MM.1S (cell line): ENCODE data around the gene LRMDA.

ENCODE experiments used
- DNase-seq: peaks from one replicate; pipeline ENCODE4 v3.0.0-alpha.2; 2015
- H2AFZ ChIP-seq: fragments of 300-600 bp; sonication (generic); 2 replicates; pipeline ENCODE4 v1.6.0; 2016; ENCODE audit warnings: antibody characterized with exemption, low read length
- H3F3A ChIP-seq: fragments of 300-600 bp; sonication (generic); 2 replicates; pipeline ENCODE4 v1.6.1; 2016; ENCODE audit warnings: mild to moderate bottlenecking, antibody characterized with exemption, low read length, moderate library complexity, mixed read lengths; ENCODE audit not compliant: insufficient read depth
- H3K27ac ChIP-seq: fragments of 300-600 bp; sonication (generic); 2 replicates; pipeline ENCODE4 v1.5.1; 2016; ENCODE audit warnings: mild to moderate bottlenecking, low read length
- H3K27me3 ChIP-seq: fragments of 300-600 bp; sonication (generic); replicated peaks from 2 replicates; pipeline ENCODE4 v1.6.0; 2016; ENCODE audit warnings: low read length; ENCODE audit not compliant: insufficient read depth
- H3K36me3 ChIP-seq: fragments of 300-600 bp; sonication (generic); replicated peaks from 2 replicates; pipeline ENCODE4 v1.6.1; 2016; ENCODE audit warnings: mild to moderate bottlenecking, low read length, mixed read lengths; ENCODE audit not compliant: insufficient read depth
- H3K4me1 ChIP-seq: fragments of 300-600 bp; sonication (generic); 2 replicates; pipeline ENCODE4 v1.6.1; 2016; ENCODE audit warnings: low read length, mixed read lengths
- H3K4me2 ChIP-seq: fragments of 300-600 bp; sonication (generic); 2 replicates; pipeline ENCODE4 v1.6.0; 2016; ENCODE audit warnings: low read depth, low read length
- H3K4me3 ChIP-seq: fragments of 300-600 bp; sonication (generic); 2 replicates; pipeline ENCODE4 v1.5.1; 2016; ENCODE audit warnings: low read length, mixed read lengths
- H3K79me2 ChIP-seq: fragments of 300-600 bp; sonication (generic); 2 replicates; pipeline ENCODE4 v1.6.1; 2016; ENCODE audit warnings: mixed run types, low read length, mixed read lengths
- H3K9ac ChIP-seq: fragments of 300-600 bp; sonication (generic); 2 replicates; pipeline ENCODE4 v1.6.1; 2016; ENCODE audit warnings: low read length, mixed read lengths
- H3K9me2 ChIP-seq: fragments of 300-600 bp; sonication (generic); replicated peaks from 2 replicates; pipeline ENCODE4 v1.6.1; 2016; ENCODE audit warnings: mild to moderate bottlenecking, low read length, mixed read lengths; ENCODE audit not compliant: insufficient read depth
- H3K9me3 ChIP-seq: fragments of 300-600 bp; sonication (generic); replicated peaks from 2 replicates; pipeline ENCODE4 v1.6.1; 2016; ENCODE audit warnings: mild to moderate bottlenecking, low read length, mixed read lengths; ENCODE audit not compliant: insufficient read depth
- H4K20me1 ChIP-seq: fragments of 300-600 bp; sonication (generic); 2 replicates; pipeline ENCODE4 v1.6.1; 2016; ENCODE audit warnings: mild to moderate bottlenecking, low read length, moderate library complexity, mixed read lengths; ENCODE audit not compliant: insufficient read depth
- EZH2 ChIP-seq: fragments of 300-600 bp; sonication (generic); optimal IDR thresholded peaks from 2 replicates; pipeline ENCODE3; 2017; ENCODE audit warnings: low read depth, mild to moderate bottlenecking, antibody characterized with exemption, low read length, mixed read lengths
- EZH2phosphoT487 ChIP-seq: fragments of 300-600 bp; sonication (generic); IDR thresholded peaks from 2 replicates; pipeline ENCODE4 v1.6.1; 2018; ENCODE audit warnings: antibody characterized with exemption, low read length
- TF ChIP-seq, protein P1 (sequence below): fragments of 300-600 bp; sonication (generic); IDR thresholded peaks from 2 replicates; pipeline ENCODE4 v1.5.1; 2016; ENCODE audit warnings: antibody characterized with exemption, low read length, mixed read lengths

LRMDA gene

GRCh38 chr10:75929630-75930161 lies 498.3 kb downstream of the LRMDA start:
- H3F3A ChIP-seq = no peaks in the 10 kb centered on the region
- H3K4me3 ChIP-seq = no peak overlapping the region
- DNase-seq = no peak
- H3K9me2 ChIP-seq = no peaks in the 10 kb centered on the region
- TF ChIP-seq EZH2phosphoT487 (no peak), EZH2 (no peak)
- TF ChIP-seq, protein P1, sequence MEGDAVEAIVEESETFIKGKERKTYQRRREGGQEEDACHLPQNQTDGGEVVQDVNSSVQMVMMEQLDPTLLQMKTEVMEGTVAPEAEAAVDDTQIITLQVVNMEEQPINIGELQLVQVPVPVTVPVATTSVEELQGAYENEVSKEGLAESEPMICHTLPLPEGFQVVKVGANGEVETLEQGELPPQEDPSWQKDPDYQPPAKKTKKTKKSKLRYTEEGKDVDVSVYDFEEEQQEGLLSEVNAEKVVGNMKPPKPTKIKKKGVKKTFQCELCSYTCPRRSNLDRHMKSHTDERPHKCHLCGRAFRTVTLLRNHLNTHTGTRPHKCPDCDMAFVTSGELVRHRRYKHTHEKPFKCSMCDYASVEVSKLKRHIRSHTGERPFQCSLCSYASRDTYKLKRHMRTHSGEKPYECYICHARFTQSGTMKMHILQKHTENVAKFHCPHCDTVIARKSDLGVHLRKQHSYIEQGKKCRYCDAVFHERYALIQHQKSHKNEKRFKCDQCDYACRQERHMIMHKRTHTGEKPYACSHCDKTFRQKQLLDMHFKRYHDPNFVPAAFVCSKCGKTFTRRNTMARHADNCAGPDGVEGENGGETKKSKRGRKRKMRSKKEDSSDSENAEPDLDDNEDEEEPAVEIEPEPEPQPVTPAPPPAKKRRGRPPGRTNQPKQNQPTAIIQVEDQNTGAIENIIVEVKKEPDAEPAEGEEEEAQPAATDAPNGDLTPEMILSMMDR = no peak
- H4K20me1 ChIP-seq = no peaks in the 10 kb centered on the region
- H3K36me3 ChIP-seq = no peaks in the 10 kb centered on the region
- H3K4me1 ChIP-seq = no peaks in the 10 kb centered on the region
- no peak overlapping the region for H3K9ac ChIP-seq
- no peaks in the 10 kb centered on the region for H3K79me2 ChIP-seq
- no peaks in the 10 kb centered on the region for H3K27me3 ChIP-seq
- H3K9me3 ChIP-seq = no peaks in the 10 kb centered on the region
- no peak overlapping the region for H3K27ac ChIP-seq
- H2AFZ ChIP-seq = no peak overlapping the region
- H3K4me2 ChIP-seq = no peak overlapping the region

DNA sequence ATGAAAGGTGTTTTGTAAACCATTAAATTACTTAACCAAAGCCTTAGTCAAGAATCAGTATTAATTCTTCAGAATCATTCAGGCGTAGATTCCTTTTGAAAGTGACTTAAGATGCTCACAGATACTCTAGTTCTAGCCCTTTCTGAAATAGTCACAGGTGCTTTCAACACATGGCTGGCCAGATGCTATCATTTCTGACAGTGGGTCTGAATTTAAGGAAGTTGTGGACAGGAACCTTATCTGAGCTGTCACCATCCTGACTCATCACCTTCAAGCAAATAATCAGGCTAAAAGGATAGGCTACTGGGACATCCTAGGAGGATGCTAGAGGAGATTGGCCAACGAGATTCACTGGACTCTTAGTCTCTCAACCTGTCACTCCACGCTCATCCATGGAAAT lies 501.5 kb downstream of the LRMDA start:
- no peaks in the 10 kb centered on the region for H4K20me1 ChIP-seq
- no peaks in the 10 kb centered on the region for H3K4me1 ChIP-seq
- TF ChIP-seq EZH2phosphoT487 (no peak), EZH2 (no peak)
- TF ChIP-seq, protein P1 = no peak
- H3K9ac ChIP-seq = no peak overlapping the region
- no peaks in the 10 kb centered on the region for H3K9me2 ChIP-seq
- no peaks in the 10 kb centered on the region for H3F3A ChIP-seq
- no peak overlapping the region for H3K4me2 ChIP-seq
- no peaks in the 10 kb centered on the region for H3K79me2 ChIP-seq
- H3K9me3 ChIP-seq = no peaks in the 10 kb centered on the region
- DNase-seq = no peak
- no peak overlapping the region for H3K27ac ChIP-seq
- H3K4me3 ChIP-seq = no peak overlapping the region
- no peak overlapping the region for H2AFZ ChIP-seq
- H3K36me3 ChIP-seq = no peaks in the 10 kb centered on the region
- H3K27me3 ChIP-seq = no peaks in the 10 kb centered on the region

GRCh38 chr10:75935240-75935639 lies 503.8 kb downstream of the LRMDA start:
- no peak for TF ChIP-seq EZH2phosphoT487
- TF ChIP-seq, protein P1 = no peak
- H3K9me3 ChIP-seq = no peaks in the 10 kb centered on the region
- H3F3A ChIP-seq = no peaks in the 10 kb centered on the region
- no peak overlapping the region for H3K9ac ChIP-seq
- no peaks in the 10 kb centered on the region for H4K20me1 ChIP-seq
- H3K4me2 ChIP-seq = no peak overlapping the region
- no peak overlapping the region for H3K27ac ChIP-seq
- no peaks in the 10 kb centered on the region for H3K9me2 ChIP-seq
- DNase-seq = no peak
- no peak overlapping the region for H2AFZ ChIP-seq
- no peak overlapping the region for H3K4me3 ChIP-seq
- H3K27me3 ChIP-seq = no peaks in the 10 kb centered on the region
- H3K79me2 ChIP-seq = no peaks in the 10 kb centered on the region
- H3K36me3 ChIP-seq = no peaks in the 10 kb centered on the region
- no peaks in the 10 kb centered on the region for H3K4me1 ChIP-seq
